H1 (cell line): ENCODE measurements around the gene PRKAG1. TPM values are rescaled to one million over a fixed set of nuclear protein-coding genes. Genes with fewer than 3 reads are reported as not detected.

ENCODE experiments used
- CEBPB ChIP-seq: IDR thresholded peaks from 2 replicates; pipeline ENCODE4 v1.6.1; 2012; ENCODE audit warnings: low read depth, low read length
- CREB1 ChIP-seq: IDR thresholded peaks from 2 replicates; pipeline ENCODE4 v1.6.1; 2012; ENCODE audit warnings: inconsistent platforms
- JUND ChIP-seq: IDR thresholded peaks from 2 replicates; pipeline ENCODE4 v1.6.1; 2011; ENCODE audit warnings: mild to moderate bottlenecking, improper control_type of control experiment, low read length
- SUZ12 ChIP-seq: fragments of 200-600 bp; sonication (generic); IDR thresholded peaks from 2 replicates; pipeline ENCODE4 v1.6.1; 2012; ENCODE audit warnings: mild to moderate bottlenecking, inconsistent platforms, low read length, moderate library complexity, mixed read lengths
- polyA plus RNA-seq, 7 experiments: library from polyadenylated mRNA; depleted of rRNA in 3 of 7; stranded (reverse) in 5 of 7; unstranded in 2 of 7; fragments of >200 nt in 5 of 7; fragments of 200-250 nt in 2 of 7; gene quantifications; 1 replicate in 5 of 7; 2 replicates in 1 of 7; 4 replicates in 1 of 7; pipeline versions ENCODE4 v1.2.1 to v1.2.3, GENCODE V29; 2011 to 2013; ENCODE audit warnings: missing spikeins in 2 of 7, mixed read lengths in 2 of 7
- total RNA-seq: library from RNA; stranded (reverse); fragmentation: NEBNext Ultra II Directional; extraction: Animal tissue kit (Norgen Biotek cat#: 25700); gene quantifications from 2 replicates; pipeline ENCODE4 v1.2.1, GENCODE V29; 2021

PRKAG1 gene
- total and polyA plus RNA-seq, 2 of the 8 experiments (the other 6 are each of a cell fraction or from before 2014, with no cell fraction given): 38.6 to 57.5 TPM

GRCh38 chr12:49008943-49009342 is 9.6 kb downstream of the PRKAG1 start (continued):
- TF ChIP-seq SUZ12: no peak
- no peak for TF ChIP-seq CEBPB
- no peak for TF ChIP-seq JUND
- no peak for TF ChIP-seq CREB1
